Fibroblast of villous mesenchyme (primary cell): ENCODE measurements around the gene TNFAIP8. TPM values are rescaled to one million over a fixed set of nuclear protein-coding genes. Genes with fewer than 3 reads are reported as not detected.

Experiments used
- DNase-seq: peaks from one replicate; pipeline ENCODE4 v3.0.0-alpha.2; 2010; ENCODE audit warnings: low read depth
- H3K4me3 ChIP-seq: 2 replicates; pipeline ENCODE4 v1.5.1; 2011; ENCODE audit warnings: low read depth, mild to moderate bottlenecking, low read length
- CTCF ChIP-seq: IDR thresholded peaks from 2 replicates; pipeline ENCODE4 v1.5.1; 2012; ENCODE audit warnings: low read depth, mild to moderate bottlenecking, low read length; ENCODE audit not compliant: insufficient read depth
- total RNA-seq: library from RNA; depleted of rRNA; stranded (reverse); fragments of >200 nt; gene quantifications from 2 replicates; pipeline ENCODE4 v1.2.3, GENCODE V29; 2012

TNFAIP8 gene
- total RNA-seq, 1 donor: 12.1 TPM

- no peak for TF ChIP-seq CTCF
- H3K4me3 ChIP-seq: no peak overlapping the region
- no peak for DNase-seq
Measured at GRCh38 chr5:119379942-119380547, 24.2 kb downstream of the TNFAIP8 start.

GRCh38 chr5:119382169-119382568 is 26.4 kb downstream of the TNFAIP8 start:
- DNase-seq: peak; percentile 89
- no peak overlapping the region for H3K4me3 ChIP-seq
- no peak for TF ChIP-seq CTCF

GRCh38 chr5:119383008-119383407 is 27.2 kb downstream of the TNFAIP8 start:
- H3K4me3 ChIP-seq: no peak overlapping the region
- DNase-seq: no peak
- no peak for TF ChIP-seq CTCF

GRCh38 chr5:119385136-119385535 is 29.3 kb downstream of the TNFAIP8 start:
- H3K4me3 ChIP-seq: no peak overlapping the region
- no peak for TF ChIP-seq CTCF
- DNase-seq: no peak

GRCh38 chr5:119385536-119386128 is 29.8 kb downstream of the TNFAIP8 start:
- no peak for TF ChIP-seq CTCF

GRCh38 chr5:119386596-119387344 is 31.0 kb downstream of the TNFAIP8 start:
- no peak overlapping the region for H3K4me3 ChIP-seq
- TF ChIP-seq CTCF: no peak
- peak; percentile 38 for DNase-seq

More at GRCh38 chr5:119385536-119386128, 29.8 kb downstream of the TNFAIP8 start:
- H3K4me3 ChIP-seq: no peak overlapping the region
- DNase-seq: no peak
